Subcutaneous adipose tissue (tissue), 4 donors: ENCODE data around the gene FRMD4A. TPM values are rescaled to one million over a fixed set of nuclear protein-coding genes. Genes with fewer than 3 reads are reported as not detected.

Experiments used
- small RNA-seq: library from RNA; depleted of rRNA; stranded (forward); fragments of <200 nt; gene quantifications from one replicate; pipeline ENCODE3, GENCODE V24; 2016
- total RNA-seq, 4 donors: library from RNA; depleted of rRNA; stranded (reverse); fragments of >200 nt; gene quantifications; one replicate each; pipeline ENCODE4 v1.1.0, GENCODE V29; 2016
- TF ChIP-seq, protein P1 (sequence below): fragments of 450-650 bp; IDR thresholded peaks from one replicate; pipeline ENCODE4 v1.5.1; 2016; ENCODE audit warnings: low read depth, mild to moderate bottlenecking, control low read depth, antibody characterized with exemption, moderate library complexity

The FRMD4A gene
- total RNA-seq, 4 donors from 2014 or later: 70.0 to 206 (median 81.4) TPM

DNA sequence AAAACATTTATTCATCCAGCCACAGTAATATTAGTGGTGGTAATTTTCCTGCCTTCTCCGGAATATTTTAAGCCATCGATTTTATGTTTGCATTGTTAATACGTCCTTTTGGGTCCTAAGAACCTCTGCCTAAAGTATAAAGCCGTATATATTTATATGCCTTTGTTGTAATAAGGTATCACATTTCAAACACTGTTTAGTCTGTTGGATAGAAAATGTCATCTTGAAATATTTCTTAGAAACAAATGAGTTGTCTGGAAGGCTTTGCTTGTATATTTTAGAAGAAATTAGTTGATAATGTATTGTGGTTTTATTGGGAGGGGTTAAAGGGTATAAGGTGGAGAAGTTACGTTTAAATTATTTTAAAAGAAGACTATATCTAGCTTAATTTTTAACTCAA lies 732.8 kb downstream of the FRMD4A start:
- TF ChIP-seq, protein P1, sequence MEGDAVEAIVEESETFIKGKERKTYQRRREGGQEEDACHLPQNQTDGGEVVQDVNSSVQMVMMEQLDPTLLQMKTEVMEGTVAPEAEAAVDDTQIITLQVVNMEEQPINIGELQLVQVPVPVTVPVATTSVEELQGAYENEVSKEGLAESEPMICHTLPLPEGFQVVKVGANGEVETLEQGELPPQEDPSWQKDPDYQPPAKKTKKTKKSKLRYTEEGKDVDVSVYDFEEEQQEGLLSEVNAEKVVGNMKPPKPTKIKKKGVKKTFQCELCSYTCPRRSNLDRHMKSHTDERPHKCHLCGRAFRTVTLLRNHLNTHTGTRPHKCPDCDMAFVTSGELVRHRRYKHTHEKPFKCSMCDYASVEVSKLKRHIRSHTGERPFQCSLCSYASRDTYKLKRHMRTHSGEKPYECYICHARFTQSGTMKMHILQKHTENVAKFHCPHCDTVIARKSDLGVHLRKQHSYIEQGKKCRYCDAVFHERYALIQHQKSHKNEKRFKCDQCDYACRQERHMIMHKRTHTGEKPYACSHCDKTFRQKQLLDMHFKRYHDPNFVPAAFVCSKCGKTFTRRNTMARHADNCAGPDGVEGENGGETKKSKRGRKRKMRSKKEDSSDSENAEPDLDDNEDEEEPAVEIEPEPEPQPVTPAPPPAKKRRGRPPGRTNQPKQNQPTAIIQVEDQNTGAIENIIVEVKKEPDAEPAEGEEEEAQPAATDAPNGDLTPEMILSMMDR: no peak

DNA sequence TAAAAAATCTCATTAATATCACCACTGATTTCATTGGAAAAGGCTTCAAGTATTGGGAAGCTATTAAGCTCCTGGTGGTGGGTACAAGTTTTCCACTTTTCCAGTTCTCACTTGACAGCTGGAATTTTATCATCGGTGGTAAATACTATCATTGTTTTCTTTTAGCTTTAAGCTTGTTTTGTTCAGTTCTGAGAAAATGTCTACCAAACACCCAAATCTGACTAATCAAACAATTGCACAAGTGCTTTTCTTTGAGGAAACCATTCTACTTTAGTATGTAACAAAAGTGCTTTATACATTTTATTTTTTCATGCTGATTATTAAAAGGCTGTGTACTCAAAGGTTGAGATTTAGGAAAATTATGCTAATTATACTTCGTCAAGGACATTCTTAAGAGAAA lies 736.1 kb downstream of the FRMD4A start:
- TF ChIP-seq, protein P1: no peak

Small RNA genes within 50 kb of the gene (small RNA-seq; reads per million reads assigned to genes)
- gene RNA5SP301: not detected
